LoVo (cell line): ENCODE results near the gene ITPKA.
"Not testable (repeated sequence)": the region's sequence is repeated elsewhere in the genome, so short reads cannot be mapped to it uniquely, and the experiment has no call there.

Experiments
- DNase-seq: peaks from one replicate; pipeline ENCODE4 v3.0.0-alpha.2; 2016; ENCODE audit warnings: low spot score

Gene ITPKA

DNA sequence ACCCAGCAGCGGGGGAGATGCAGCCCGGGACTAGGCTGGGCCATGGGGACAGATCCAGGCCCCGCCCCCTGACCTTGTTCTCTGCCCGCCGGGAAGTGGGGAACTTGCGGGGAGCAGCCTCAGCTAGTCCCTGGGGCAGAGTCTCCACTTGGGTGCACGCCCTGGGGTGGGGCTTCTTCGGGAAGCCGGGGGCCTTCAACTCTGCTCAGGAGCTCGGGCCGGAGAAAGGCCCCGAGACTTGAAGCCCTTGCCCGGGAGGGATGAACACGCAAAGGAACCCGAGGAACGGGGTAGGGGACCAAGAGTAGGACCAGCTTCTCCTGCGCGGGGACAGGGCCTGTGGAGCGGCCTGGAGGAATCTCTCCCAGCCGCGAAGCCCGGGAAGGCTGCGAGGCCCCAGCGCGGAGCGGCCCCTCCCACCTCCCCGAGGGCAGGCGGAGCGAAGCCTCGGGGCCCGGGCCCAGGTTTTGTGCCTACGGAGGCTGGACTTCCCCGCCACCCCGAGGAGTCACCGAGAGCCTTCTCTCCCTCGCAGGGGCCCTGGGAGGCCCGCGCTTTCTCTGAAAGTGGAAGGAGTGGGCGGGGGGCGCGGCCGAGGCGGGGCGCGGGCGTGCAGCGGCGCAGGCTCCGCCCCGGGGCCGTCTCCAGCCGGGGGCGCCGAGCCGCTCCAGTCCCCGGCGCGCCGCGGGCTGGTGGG is at the start of gene ITPKA:
ITPKA (plus strand) TSS at position 670 of the 697 bp plus-strand sequence. CDS start 54 bp downstream, outside the sequence.
- DNase-seq, result peak; percentile 85

DNA sequence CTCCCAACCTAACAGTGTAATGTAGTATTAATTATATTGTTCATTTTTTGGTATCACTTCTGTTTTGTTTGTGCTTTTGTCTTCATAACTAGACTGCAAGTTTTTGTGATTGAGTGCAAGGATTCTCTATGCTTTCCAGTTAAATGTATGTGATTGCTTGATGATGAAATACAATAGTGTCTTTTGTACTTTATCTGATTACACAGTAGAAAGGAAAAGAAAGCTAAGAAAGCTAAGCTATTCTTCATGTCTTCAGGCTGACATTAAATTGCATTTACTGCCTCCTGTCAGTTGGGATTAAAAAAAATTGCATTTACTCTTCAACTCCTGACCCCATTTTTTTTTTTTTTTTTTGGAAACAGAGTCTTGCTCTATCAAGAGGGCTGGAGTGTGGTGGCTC is 48.3 kb upstream of the ITPKA start:
- no peak for DNase-seq

- no peak for DNase-seq
These were observed 31.4 kb upstream of the ITPKA start for GRCh38 chr15:41462084-41462795.

DNA sequence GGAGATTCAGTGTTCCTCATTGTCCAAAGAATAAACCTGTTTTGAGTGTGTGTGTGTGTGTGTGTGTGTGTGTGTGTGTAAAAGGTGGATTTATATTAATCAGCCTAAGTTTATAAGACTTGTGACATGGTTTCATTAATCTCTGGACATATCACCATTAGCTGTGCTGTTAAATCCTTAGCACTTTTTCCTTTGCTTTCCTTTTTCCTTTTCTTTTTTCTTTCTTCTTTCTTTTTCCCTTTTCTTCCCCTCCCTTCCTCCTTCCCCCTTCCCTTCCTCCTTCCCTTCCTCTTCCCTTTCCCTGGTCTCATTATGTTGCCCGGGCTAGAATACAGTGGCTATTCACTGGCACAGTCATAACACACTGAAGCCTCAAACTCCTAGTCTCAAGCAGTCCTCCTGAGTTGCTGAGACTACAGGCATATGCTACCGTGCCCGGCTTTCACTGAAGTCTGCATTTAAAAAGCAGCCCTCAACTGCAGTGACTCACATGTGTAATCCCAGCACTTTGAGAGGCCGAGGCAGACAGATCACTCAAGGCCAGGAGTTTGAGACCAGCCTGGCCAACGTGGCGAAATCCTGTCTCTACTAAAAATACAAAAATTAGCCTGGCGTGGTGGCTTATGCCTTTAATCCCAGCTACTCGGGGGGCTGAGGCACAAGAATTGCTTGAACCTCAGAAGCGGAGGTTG is 28.6 kb upstream of the ITPKA start:
- no peak for DNase-seq

DNA sequence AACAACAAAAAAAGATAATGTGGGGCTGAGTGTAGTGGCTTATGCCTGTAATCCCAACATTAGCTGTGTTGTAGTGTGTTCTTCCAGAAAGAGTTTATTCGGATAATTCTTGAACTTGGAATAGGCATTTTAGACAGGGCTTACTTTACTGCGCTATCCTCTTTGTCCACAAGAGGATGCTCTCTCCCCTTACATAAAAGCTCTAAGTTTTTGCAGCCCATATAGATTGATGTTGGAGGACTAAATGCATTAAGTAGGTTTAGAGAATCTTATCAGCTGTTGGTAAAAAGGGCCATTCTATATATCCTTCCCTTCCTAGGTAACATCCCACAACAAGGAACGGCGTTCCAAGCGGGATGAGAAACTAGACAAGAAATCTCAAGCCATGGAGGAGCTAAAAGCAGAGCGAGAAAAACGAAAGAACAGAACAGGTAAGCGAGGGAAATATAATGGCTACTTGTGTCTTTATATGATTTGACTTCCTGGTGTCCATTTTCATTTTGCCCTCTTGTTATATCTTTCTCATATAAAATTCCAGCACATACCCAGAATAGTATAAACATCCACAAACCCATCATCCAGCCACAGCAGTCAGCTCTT is 27.8 kb upstream of the ITPKA start:
- peak; percentile 56 for DNase-seq

GRCh38 chr15:41466711-41467110 is 27.0 kb upstream of the ITPKA start:
- DNase-seq, result no peak

DNA sequence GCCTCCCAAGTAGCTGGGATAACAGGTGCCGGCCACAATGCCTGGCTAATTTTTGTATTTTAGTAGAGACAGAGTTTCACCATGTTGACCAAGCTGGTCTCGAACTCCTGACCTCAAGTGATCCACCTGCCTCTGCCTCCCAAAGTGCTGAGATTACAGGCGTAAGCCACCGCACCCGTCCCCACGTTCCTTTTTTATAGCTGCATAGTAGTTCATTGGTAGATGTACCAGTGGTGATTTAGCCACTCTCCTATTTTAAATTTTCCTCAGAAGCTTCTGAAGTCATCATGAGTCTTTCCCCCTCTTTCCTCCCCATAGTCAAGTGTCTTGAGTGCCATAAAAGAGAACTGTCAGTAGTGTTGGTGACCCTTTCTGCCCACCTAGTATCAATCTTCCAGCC is 24.0 kb upstream of the ITPKA start:
- not testable (repeated sequence) for DNase-seq

DNA sequence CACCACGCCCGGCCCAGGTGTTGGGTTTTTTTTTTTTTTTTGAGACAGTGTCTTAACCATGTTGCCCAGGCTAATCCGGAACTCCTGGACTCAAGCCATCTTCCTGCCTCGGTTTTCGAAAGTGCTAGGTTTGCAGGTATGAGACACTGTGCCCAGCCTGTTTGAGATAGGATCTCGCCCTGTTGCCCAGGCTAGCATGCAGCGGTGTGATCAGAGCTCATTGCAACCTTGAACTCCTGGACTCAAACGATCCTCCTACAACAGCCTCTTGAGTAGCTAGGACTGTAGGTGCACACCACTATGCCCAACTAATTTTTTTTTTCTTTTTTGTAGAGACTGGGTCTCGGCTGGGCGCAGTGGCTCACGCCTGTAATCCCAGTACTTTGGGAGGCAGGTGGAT is 20.3 kb upstream of the ITPKA start:
- no peak for DNase-seq

DNA sequence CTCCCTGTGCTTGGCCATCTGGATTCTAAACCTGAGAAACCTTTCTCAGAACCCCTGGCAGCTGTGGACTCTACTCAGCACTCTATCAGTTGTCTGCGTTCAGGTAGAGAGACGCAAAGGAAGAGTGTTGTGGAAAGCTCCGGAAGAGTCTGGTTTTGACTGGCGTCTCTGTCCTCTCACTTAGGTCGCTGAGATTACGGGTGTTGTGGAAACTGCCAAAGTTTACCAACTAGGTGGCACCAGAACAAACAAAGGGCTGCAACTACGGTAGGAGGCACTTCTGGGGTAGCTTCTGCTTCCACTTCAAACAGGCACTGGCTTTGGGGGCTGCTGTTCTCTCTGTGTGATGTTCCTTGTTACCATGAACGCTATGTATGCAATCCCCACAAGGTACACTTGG is 19.2 kb upstream of the ITPKA start:
- no peak for DNase-seq

GRCh38 chr15:41474941-41475340 is 18.7 kb upstream of the ITPKA start:
- DNase-seq, result no peak

DNA sequence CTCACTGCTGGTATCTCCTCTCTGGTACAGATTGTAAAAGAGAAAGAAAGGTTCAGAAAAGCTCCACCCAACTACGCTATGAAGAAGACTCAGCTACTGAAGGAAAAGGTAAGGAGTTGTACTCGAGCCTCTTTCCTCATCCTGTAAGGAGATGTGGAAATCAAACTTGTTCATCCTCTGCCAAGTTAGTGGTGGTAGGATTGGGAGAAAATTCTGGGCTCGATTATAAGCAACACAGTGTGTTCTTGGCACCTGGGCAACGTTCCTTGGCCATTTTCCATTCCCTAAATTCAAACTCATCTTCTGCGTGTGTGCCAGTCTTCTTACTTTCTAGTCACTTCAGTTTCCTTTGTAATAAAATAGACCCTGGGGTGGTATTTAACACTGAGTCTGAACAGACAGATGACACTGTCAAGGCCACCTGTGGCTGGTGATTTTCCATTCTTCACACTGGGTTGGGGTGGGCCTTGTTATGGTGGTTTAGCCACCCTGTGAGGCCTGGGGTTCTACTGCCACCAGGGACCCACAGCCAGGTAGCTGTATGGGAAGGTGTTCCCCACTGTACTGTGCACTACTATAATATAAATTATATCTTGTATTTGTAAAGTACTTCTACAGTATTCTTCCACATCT is 17.1 kb upstream of the ITPKA start:
- no peak for DNase-seq

- no peak for DNase-seq
These were observed 13.1 kb upstream of the ITPKA start for GRCh38 chr15:41480396-41481140.

DNA sequence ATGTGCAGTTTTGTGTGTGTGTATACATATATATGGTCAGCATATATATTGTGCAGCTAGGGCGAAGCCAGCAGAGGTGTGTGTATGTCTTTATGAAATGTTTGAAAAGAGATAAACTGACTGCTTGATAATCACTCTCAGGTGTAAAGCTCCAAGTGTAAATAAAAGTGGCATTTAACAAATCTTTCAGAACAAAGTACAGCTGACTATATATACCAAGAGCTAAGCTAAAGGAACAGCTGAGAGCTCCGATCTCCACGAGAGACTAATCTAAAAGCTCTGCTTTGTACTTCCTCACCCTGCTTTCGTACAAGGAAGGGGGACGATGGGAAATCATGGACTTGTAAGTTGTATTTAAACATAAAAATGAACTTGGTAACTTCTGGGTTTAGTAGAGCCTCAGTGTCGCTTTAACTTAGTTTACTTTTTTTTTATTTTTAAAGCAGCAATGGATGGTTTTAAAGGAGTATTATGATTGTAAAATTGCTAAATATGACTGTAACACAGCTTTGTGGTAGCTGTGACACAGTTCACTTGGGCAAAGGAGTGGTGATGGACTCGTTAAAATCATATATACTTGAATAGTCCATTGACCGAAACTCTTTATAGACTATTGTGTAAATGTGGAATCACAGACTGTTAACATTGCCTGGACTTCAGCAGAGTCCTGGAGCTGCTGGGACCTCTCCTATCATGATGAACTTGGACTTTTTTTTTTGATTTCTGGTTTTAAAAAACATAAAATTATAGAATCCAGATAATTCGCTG is 11.4 kb upstream of the ITPKA start:
- no peak for DNase-seq

- no peak for DNase-seq
These were observed 10.6 kb upstream of the ITPKA start for GRCh38 chr15:41483115-41483514.

DNA sequence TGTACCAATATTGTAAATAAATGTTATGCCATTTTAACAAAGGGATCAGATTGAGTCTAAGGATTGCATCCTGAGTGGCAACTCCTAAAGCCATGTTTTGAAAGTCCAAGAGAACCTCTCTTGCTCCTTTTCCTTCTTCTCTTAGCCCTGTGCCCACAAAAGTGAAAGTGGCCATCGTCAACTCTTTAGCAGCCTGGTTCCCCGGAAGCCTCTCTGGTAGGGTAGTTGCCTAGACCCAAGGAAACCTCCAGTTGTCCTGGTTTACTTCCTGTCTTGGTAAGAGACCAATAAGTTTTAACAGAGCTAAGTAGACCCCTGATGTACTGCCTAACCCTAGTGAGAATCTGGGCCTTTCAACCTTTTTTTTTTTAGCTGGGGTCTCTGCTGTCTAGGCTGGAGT is 10.2 kb upstream of the ITPKA start:
- no peak for DNase-seq

DNA sequence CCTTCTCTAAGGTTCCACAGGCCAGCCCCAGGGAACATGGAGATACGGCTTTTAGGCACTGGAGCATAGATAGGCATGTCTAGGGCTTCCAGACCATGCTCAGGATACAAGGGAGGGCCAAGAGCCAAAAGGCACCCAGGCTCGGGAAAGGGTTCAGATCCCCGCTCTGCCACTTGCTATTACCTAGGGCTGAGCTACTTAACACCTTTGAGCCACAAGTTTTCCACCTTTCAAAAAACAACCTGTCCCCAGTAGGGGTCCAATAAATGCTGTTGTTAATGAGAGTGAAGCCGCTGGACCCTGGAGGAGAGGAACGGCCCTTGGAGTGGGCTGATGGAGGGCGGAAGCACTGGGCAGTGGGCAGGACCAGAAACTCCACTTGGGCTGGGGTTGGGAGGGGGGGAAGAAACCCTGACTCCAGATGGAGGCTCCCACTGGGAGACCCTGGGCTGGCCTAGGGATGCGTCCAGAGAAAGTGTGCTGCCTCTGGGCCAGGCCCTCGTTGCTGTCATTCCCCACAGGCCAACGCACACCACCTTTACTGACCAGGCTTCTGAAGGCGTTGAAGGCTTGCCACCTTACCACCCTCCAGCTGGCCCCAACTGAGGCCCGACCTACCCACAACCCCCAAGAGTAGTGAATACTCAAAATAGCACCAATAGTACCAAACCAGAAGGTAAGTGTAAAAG is 8.6 kb upstream of the ITPKA start:
- DNase-seq, result no peak

- no peak for DNase-seq
These were observed 7.4 kb upstream of the ITPKA start for GRCh38 chr15:41486286-41486685.

DNA sequence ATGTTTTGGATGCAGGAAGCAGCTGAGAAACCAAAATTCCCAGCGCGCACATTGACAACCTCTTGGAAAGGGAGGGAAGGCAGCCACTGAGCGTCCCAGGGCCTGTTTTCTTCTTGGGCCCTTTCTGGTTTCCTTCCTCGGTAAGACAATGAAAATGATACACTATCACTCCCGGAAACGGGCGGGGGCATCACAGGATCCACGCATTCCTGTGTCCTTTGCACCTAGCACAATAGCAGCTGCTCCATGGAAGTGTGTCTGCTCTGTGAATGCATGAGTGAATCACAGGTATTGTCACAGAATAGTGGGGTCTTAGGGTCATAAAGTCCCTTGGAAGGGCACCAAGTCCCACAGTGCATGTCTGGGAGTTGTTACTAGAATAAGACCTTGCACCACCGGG is 6.3 kb upstream of the ITPKA start:
- no peak for DNase-seq

DNA sequence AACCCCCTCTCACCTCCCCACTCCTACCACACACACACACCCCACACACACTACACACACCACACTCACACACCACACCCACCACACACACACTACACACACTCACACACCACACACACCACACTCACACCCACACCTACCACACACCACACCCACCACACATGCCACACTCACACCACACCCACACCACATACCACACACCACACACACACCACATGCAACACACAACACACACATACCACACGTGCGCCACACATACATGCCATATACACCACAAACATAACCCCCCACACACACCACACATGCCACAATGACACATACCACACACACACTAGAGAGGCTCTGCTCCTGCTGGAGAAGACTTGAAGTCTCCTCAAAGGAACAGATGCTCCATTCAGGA is 5.9 kb upstream of the ITPKA start:
- DNase-seq, result no peak

DNA sequence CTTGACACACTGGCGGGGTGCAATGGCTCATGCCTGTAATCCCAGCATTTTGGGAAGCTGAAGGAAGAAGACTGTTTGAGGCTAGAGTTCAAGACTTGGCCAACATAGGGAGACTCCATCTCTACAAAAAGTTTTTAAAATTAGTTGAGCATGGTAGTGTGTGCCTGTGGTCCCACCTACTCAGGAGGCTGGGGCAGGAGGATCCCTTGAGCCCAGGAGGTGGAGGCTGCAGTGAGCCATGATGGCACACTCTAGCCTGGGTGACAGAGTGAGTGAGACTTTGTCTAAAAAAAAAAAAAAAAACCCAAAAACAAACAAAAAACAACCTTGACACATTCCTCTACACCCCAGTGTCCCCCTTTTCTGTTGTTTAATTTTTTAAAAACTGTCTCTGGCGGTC is 4.0 kb upstream of the ITPKA start:
- no peak for DNase-seq
